GM12875 (cell line): Measurements from ENCODE around the gene VAPB.
"Not testable (repeated sequence)": the region's sequence is repeated elsewhere in the genome, so short reads cannot be mapped to it uniquely, and the experiment has no call there.

Source experiments
- H3K4me3 ChIP-seq: one replicate; pipeline ENCODE4 v1.5.1; 2011; ENCODE audit warnings: low read depth, low read length, control low read depth
- CTCF ChIP-seq: IDR thresholded peaks from 2 replicates; pipeline ENCODE4 v1.5.1; 2011; ENCODE audit warnings: low read depth, mild to moderate bottlenecking, control low read depth, inconsistent platforms, low read length, moderate library complexity, borderline replicate concordance; ENCODE audit not compliant: insufficient read depth

VAPB gene

GRCh38 chr20:58366866-58367265 is 22.2 kb upstream of the VAPB start:
- H3K4me3 ChIP-seq = no peak overlapping the region
- TF ChIP-seq CTCF = no peak

- TF ChIP-seq CTCF = no peak
Observed at GRCh38 chr20:58372806-58373205, 16.2 kb upstream of the VAPB start.

GRCh38 chr20:58373296-58373695 is 15.7 kb upstream of the VAPB start:
- not testable (repeated sequence) for H3K4me3 ChIP-seq

More at GRCh38 chr20:58372806-58373205, 16.2 kb upstream of the VAPB start:
- no peak overlapping the region for H3K4me3 ChIP-seq

GRCh38 chr20:58374027-58374850 is 14.8 kb upstream of the VAPB start:
- H3K4me3 ChIP-seq = no peak overlapping the region
- no peak for TF ChIP-seq CTCF

- H3K4me3 ChIP-seq = no peak overlapping the region
- no peak for TF ChIP-seq CTCF
Observed at GRCh38 chr20:58374906-58375758, 13.9 kb upstream of the VAPB start.

- no peak for TF ChIP-seq CTCF
- no peak overlapping the region for H3K4me3 ChIP-seq
Observed at GRCh38 chr20:58375759-58376352, 13.2 kb upstream of the VAPB start.

- H3K4me3 ChIP-seq = no peak overlapping the region
- no peak for TF ChIP-seq CTCF
Observed at GRCh38 chr20:58377017-58377416, 12.0 kb upstream of the VAPB start.
